H1 (cell line): ENCODE measurements around the gene ISLR2. TPM values are rescaled to one million over a fixed set of nuclear protein-coding genes. Genes with fewer than 3 reads are reported as not detected.
"Not testable (repeated sequence)": the region's sequence is repeated elsewhere in the genome, so short reads cannot be mapped to it uniquely, and the experiment has no call there.

ENCODE experiments used
- CTCF ChIA-PET: fragments of 300-600 bp; sonication (Branson Sonifier 250); formaldehyde crosslinking; loops from one replicate; lab custom pipeline; 2021; ENCODE audit not compliant: partially characterized antibody; lab: Charles Lee
- POLR2A ChIA-PET: fragments of 300-600 bp; sonication (Branson Sonifier 250); formaldehyde crosslinking; loops from one replicate; lab custom pipeline; 2021; ENCODE audit warnings: inconsistent platforms; ENCODE audit not compliant: partially characterized antibody; lab: Charles Lee
- DNase-seq, 2 experiments: peaks; one replicate each; pipeline versions ENCODE4 v3.0.0 to v3.0.0-alpha.2; 2010 to 2022; ENCODE audit warnings: low spot score in 2 of 2, low read depth in 1 of 2, mixed read lengths in 1 of 2
- FAIRE-seq: peaks from 2 replicates; lab custom pipeline; 2011; peaks lifted over from hg19 to GRCh38; lab: Jason Lieb, UNC
- H2AFZ ChIP-seq: 2 replicates; pipeline ENCODE4 v1.8.1; 2012; ENCODE audit warnings: low read length, inconsistent platforms
- H2AK5ac ChIP-seq: 2 replicates; pipeline ENCODE4 v1.6.1; 2013; ENCODE audit warnings: low read depth, low read length
- H2BK120ac ChIP-seq: replicated peaks from 2 replicates; pipeline ENCODE3; 2013; ENCODE audit warnings: low read depth, low read length, inconsistent platforms
- H2BK12ac ChIP-seq: 2 replicates; pipeline ENCODE4 v1.6.1; 2013; ENCODE audit warnings: low read depth, low read length
- H2BK15ac ChIP-seq: 2 replicates; pipeline ENCODE4 v1.6.1; 2013; ENCODE audit warnings: low read length
- H2BK20ac ChIP-seq: 2 replicates; pipeline ENCODE4 v1.6.1; 2013; ENCODE audit warnings: low read length
- H2BK5ac ChIP-seq: 2 replicates; pipeline ENCODE4 v1.6.1; 2013; ENCODE audit warnings: low read depth, low read length
- H3K14ac ChIP-seq: 2 replicates; pipeline ENCODE4 v1.6.1; 2013; ENCODE audit warnings: inconsistent platforms; ENCODE audit not compliant: insufficient read length
- H3K18ac ChIP-seq: 2 replicates; pipeline ENCODE4 v1.6.1; 2013; ENCODE audit warnings: low read length; ENCODE audit errors: extremely low read depth
- H3K23ac ChIP-seq: 2 replicates; pipeline ENCODE4 v1.6.1; 2013; ENCODE audit warnings: inconsistent platforms; ENCODE audit not compliant: insufficient read length
- H3K23me2 ChIP-seq: 2 replicates; pipeline ENCODE4 v1.6.1; 2013; ENCODE audit warnings: low read depth, low read length
- H3K27ac ChIP-seq: 2 replicates; pipeline ENCODE4 v1.6.1; 2011; ENCODE audit warnings: low read depth, low read length, inconsistent platforms
- H3K27me3 ChIP-seq, 4 experiments: replicated peaks in 1 of 4; 1 replicate in 1 of 4; 2 replicates in 3 of 4; pipeline versions ENCODE4 v1.6.1 to v1.8.1; 2011 to 2013; ENCODE audit warnings: low read length in 3 of 4, mild to moderate bottlenecking in 3 of 4, inconsistent platforms in 2 of 4, mixed read lengths in 2 of 4, moderate library complexity in 1 of 4; ENCODE audit not compliant: control insufficient read depth in 3 of 4, insufficient read depth in 3 of 4; ENCODE audit errors: extremely low read depth in 1 of 4
- H3K36me3 ChIP-seq, 4 experiments: 2 replicates each; pipeline versions ENCODE4 v1.6.1 to v1.8.1; 2011 to 2013; ENCODE audit warnings: mild to moderate bottlenecking in 4 of 4, low read length in 3 of 4, moderate library complexity in 2 of 4, control low read depth in 1 of 4, inconsistent platforms in 1 of 4; ENCODE audit not compliant: insufficient read depth in 4 of 4, control insufficient read depth in 2 of 4
- H3K4ac ChIP-seq: replicated peaks from 2 replicates; pipeline ENCODE3; 2013; ENCODE audit warnings: low read length, low read depth, mixed read lengths, inconsistent platforms; ENCODE audit not compliant: insufficient read length
- H3K4me1 ChIP-seq, 4 experiments: replicated peaks in 1 of 4; 1 replicate in 1 of 4; 2 replicates in 3 of 4; pipeline versions ENCODE4 v1.6.1 to v1.8.1; 2011 to 2013; ENCODE audit warnings: low read length in 3 of 4, inconsistent platforms in 2 of 4, mixed read lengths in 1 of 4; ENCODE audit not compliant: insufficient read depth in 4 of 4, control insufficient read depth in 3 of 4
- H3K4me2 ChIP-seq, 2 experiments: 2 replicates each; pipeline versions ENCODE4 v1.6.1 to v1.8.1; 2011 to 2013; ENCODE audit warnings: low read depth in 2 of 2, low read length in 2 of 2, control low read depth in 1 of 2, inconsistent platforms in 1 of 2, mild to moderate bottlenecking in 1 of 2; ENCODE audit not compliant: insufficient read depth in 1 of 2
- H3K4me3 ChIP-seq, 4 experiments: fragments of 200-600, 300-600 bp in 1 of 4; sonication (generic), shearing (Covaris generic), sonication (Bioruptor Twin) in 1 of 4; 2 replicates each; pipeline versions ENCODE4 v1.5.1 to v1.8.1; 2011 to 2016; ENCODE audit warnings: low read length in 4 of 4, low read depth in 3 of 4, control low read depth in 2 of 4, inconsistent platforms in 2 of 4, mild to moderate bottlenecking in 2 of 4, mixed read lengths in 1 of 4, moderate library complexity in 1 of 4; ENCODE audit not compliant: insufficient read depth in 2 of 4; ENCODE audit errors: extremely low read depth in 1 of 4
- H3K56ac ChIP-seq: replicated peaks from 2 replicates; pipeline ENCODE3; 2013; ENCODE audit warnings: low read depth, mild to moderate bottlenecking, mixed read lengths, low read length, inconsistent platforms; ENCODE audit not compliant: insufficient read length
- H3K79me1 ChIP-seq: 2 replicates; pipeline ENCODE4 v1.6.1; 2013; ENCODE audit warnings: low read depth, low read length, control low read depth
- H3K79me2 ChIP-seq, 2 experiments: 2 replicates each; pipeline versions ENCODE4 v1.6.1 to v1.8.1; 2012 to 2013; ENCODE audit warnings: low read length in 2 of 2, mild to moderate bottlenecking in 2 of 2, inconsistent platforms in 1 of 2; ENCODE audit not compliant: insufficient read depth in 2 of 2, control insufficient read depth in 1 of 2
- H3K9ac ChIP-seq, 4 experiments: replicated peaks in 1 of 4; 1 replicate in 1 of 4; 2 replicates in 3 of 4; pipeline versions ENCODE4 v1.6.1 to v1.8.1; 2011 to 2013; ENCODE audit warnings: low read depth in 3 of 4, low read length in 3 of 4, control low read depth in 2 of 4, mild to moderate bottlenecking in 2 of 4, moderate library complexity in 2 of 4, inconsistent platforms in 1 of 4; ENCODE audit errors: extremely low read depth in 1 of 4
- H3K9me3 ChIP-seq, 2 experiments: 2 replicates each; pipeline versions ENCODE4 v1.6.1 to v1.8.1; 2012 to 2013; ENCODE audit warnings: mild to moderate bottlenecking in 2 of 2, moderate library complexity in 2 of 2, control low read depth in 1 of 2, inconsistent platforms in 1 of 2, low read depth in 1 of 2, low read length in 1 of 2, mixed read lengths in 1 of 2; ENCODE audit not compliant: insufficient read depth in 2 of 2
- H4K20me1 ChIP-seq, 2 experiments: replicated peaks in 1 of 2; 2 replicates each; pipeline versions ENCODE3 to v1.8.1; 2011 to 2013; ENCODE audit warnings: inconsistent platforms in 2 of 2, low read length in 2 of 2, mild to moderate bottlenecking in 1 of 2; ENCODE audit not compliant: insufficient read depth in 2 of 2, control insufficient read depth in 1 of 2
- H4K5ac ChIP-seq: 2 replicates; pipeline ENCODE4 v1.6.1; 2013; ENCODE audit warnings: low read length, low read depth, mixed read lengths, inconsistent platforms; ENCODE audit not compliant: insufficient read length
- H4K8ac ChIP-seq: 2 replicates; pipeline ENCODE4 v1.8.0; 2013; ENCODE audit warnings: mild to moderate bottlenecking, moderate library complexity, low read length, inconsistent platforms; ENCODE audit not compliant: insufficient read depth; ENCODE audit errors: extremely low read depth
- H4K91ac ChIP-seq: replicated peaks from 2 replicates; pipeline ENCODE3; 2013; ENCODE audit warnings: low read length, mixed read lengths, inconsistent platforms; ENCODE audit not compliant: insufficient read length
- WGBS, 2 experiments: shearing (Covaris generic) in 1 of 2; methylation state at CpG; one replicate each; pipeline versions ENCODE4 v1.1.6 to v1.1.7; 2013 to 2015; ENCODE audit warnings: low lambda C conversion rate in 2 of 2, mixed read lengths in 2 of 2, inconsistent platforms in 1 of 2, low coverage in 1 of 2, missing lambda C conversion rate in 1 of 2; ENCODE audit not compliant: insufficient replicate concordance in 2 of 2, insufficient coverage in 1 of 2, insufficient read length in 1 of 2; ENCODE audit errors: extremely low coverage in 1 of 2, missing lambda C conversion rate in 1 of 2; 5-methylcytosine and 5-hydroxymethylcytosine counted together
- polyA plus RNA-seq, 7 experiments: library from polyadenylated mRNA; depleted of rRNA in 3 of 7; stranded (reverse) in 5 of 7; unstranded in 2 of 7; fragments of >200 nt in 5 of 7; fragments of 200-250 nt in 2 of 7; gene quantifications; 1 replicate in 5 of 7; 2 replicates in 1 of 7; 4 replicates in 1 of 7; pipeline versions ENCODE4 v1.2.1 to v1.2.3, GENCODE V29; 2011 to 2013; ENCODE audit warnings: missing spikeins in 2 of 7, mixed read lengths in 2 of 7
- total RNA-seq: library from RNA; stranded (reverse); fragmentation: NEBNext Ultra II Directional; extraction: Animal tissue kit (Norgen Biotek cat#: 25700); gene quantifications from 2 replicates; pipeline ENCODE4 v1.2.1, GENCODE V29; 2021

The ISLR2 gene
- total and polyA plus RNA-seq, 2 of the 8 experiments (the other 6 are each of a cell fraction or from before 2014, with no cell fraction given): 0.47 to 0.58 TPM

DNA sequence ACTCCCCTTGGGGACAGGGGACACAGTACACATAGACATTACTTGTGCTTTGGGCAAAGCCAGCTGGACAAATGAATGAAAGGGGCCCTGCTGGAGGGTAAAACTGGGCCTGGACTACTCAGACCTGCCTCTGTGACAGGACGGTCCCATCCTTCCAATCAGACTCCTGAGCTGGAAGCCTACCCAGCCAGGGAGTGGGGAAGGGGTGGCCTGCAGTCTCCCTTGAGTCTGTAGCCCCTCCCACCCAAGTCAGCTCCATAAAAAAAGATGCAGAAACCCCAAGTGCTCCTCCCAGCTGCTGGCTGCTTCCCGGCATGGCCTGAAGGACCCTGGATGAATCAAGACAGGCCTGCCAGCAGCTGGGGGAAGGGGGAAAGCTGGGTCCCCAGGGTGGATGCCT, 35.8 kb upstream of the ISLR2 start:
- H3K14ac ChIP-seq, H3K9ac ChIP-seq, H3K23me2 ChIP-seq, FAIRE-seq, H4K5ac ChIP-seq, H2BK12ac ChIP-seq, H3K79me2 ChIP-seq, H4K91ac ChIP-seq, H3K23ac ChIP-seq, H3K4me3 ChIP-seq, H3K27ac ChIP-seq, H2BK20ac ChIP-seq, H3K4me2 ChIP-seq, H2AFZ ChIP-seq, H3K27me3 ChIP-seq, H2AK5ac ChIP-seq, POLR2A ChIA-PET, H2BK120ac ChIP-seq, H4K20me1 ChIP-seq, H3K9me3 ChIP-seq, H3K36me3 ChIP-seq, H3K4me1 ChIP-seq, H3K56ac ChIP-seq, DNase-seq, H3K4ac ChIP-seq, H3K79me1 ChIP-seq, CTCF ChIA-PET, H4K8ac ChIP-seq, H2BK5ac ChIP-seq, H2BK15ac ChIP-seq, H3K18ac ChIP-seq: not testable (repeated sequence)
- WGBS, 2 experiments: no CpG with 5 or more reads among the region's 2 CpGs

DNA sequence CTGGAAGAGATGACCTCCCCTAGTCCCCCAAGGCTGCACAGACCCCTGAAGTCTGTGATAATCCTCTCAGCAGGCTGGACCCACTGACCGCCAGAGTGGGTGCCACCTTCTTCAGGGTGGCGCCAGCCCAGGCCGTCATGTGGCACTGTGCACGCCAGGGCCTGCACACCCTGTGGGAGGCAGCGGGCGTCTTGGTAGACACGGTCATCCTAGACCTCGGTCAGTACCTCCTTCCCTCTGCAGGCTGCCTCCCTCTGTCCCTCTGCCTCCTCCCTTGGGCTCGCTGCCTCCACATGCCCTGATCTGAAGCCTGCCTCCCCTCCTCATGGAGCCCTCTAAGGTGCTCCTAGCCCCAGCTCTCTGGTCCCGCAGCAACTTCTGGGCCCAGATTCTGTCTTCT, 34.8 kb upstream of the ISLR2 start:
- FAIRE-seq, H2AFZ ChIP-seq, H4K8ac ChIP-seq, H2BK20ac ChIP-seq, H3K27ac ChIP-seq, H3K23ac ChIP-seq, H3K4me2 ChIP-seq, H3K9me3 ChIP-seq, H3K23me2 ChIP-seq, H2BK5ac ChIP-seq, DNase-seq, H4K5ac ChIP-seq, H3K9ac ChIP-seq, H4K20me1 ChIP-seq, H2BK120ac ChIP-seq, H3K4ac ChIP-seq, H3K18ac ChIP-seq, H2AK5ac ChIP-seq, H3K4me1 ChIP-seq, H3K56ac ChIP-seq, H3K14ac ChIP-seq, POLR2A ChIA-PET, H2BK12ac ChIP-seq, H3K79me2 ChIP-seq, H3K79me1 ChIP-seq, H3K27me3 ChIP-seq, H3K36me3 ChIP-seq, H2BK15ac ChIP-seq, CTCF ChIA-PET, H3K4me3 ChIP-seq, H4K91ac ChIP-seq: not testable (repeated sequence)
- 93% methylated on average over 5 of the region's 10 CpGs; no CpG with 5 or more reads in 1 of the 2 experiments for WGBS, 2 experiments
